Sigmoid colon (tissue), 3 donors: Measurements from ENCODE around the gene ATP12A.

ENCODE experiments used
- CTCF ChIP-seq, 4 experiments: fragments of 450-650 bp in 3 of 4; fragments of 200-600 bp in 1 of 4; IDR thresholded peaks; one replicate each; pipeline ENCODE4 v1.5.1; 2016 to 2019; ENCODE audit warnings: antibody characterized with exemption in 4 of 4, mild to moderate bottlenecking in 3 of 4, moderate library complexity in 2 of 4
- POLR2A ChIP-seq, 2 donors: fragments of 450-650 bp; IDR thresholded peaks; one replicate each; pipeline ENCODE4 v1.6.1; 2016; ENCODE audit warnings: antibody characterized with exemption in 2 of 2, mild to moderate bottlenecking in 2 of 2, moderate library complexity in 2 of 2

GRCh38 chr13:24698686-24699085 lies 18.5 kb downstream of the ATP12A start:
- TF ChIP-seq CTCF (IDR thresholded peaks at IDR 0.05) (no peak), POLR2A (IDR thresholded peaks at IDR 0.05) (no peak)
